Mesothelial cell of epicardium (in vitro differentiated cells): ENCODE measurements around the gene BNC2. TPM values are rescaled to one million over a fixed set of nuclear protein-coding genes. Genes with fewer than 3 reads are reported as not detected.

Experiments
- DNase-seq, 2 experiments: peaks; one replicate each; pipeline ENCODE4 v3.0.0; 2021; ENCODE audit warnings: low spot score in 2 of 2; ENCODE audit not compliant: unreplicated experiment in 2 of 2
- H3K27ac Mint-ChIP-seq: 2 replicates; pipeline ENCODE4 v1.8.0; 2021; ENCODE audit warnings: mixed read lengths
- H3K27me3 Mint-ChIP-seq: 2 replicates; pipeline ENCODE4 v1.8.0; 2021; ENCODE audit warnings: low read depth, mixed read lengths
- H3K36me3 Mint-ChIP-seq: 2 replicates; pipeline ENCODE4 v1.8.0; 2021; ENCODE audit warnings: mixed read lengths
- H3K4me1 Mint-ChIP-seq: 2 replicates; pipeline ENCODE4 v1.8.0; 2021; ENCODE audit warnings: mixed read lengths
- H3K4me3 Mint-ChIP-seq: 2 replicates; pipeline ENCODE4 v1.8.0; 2021; ENCODE audit warnings: mild to moderate bottlenecking, moderate library complexity, mixed read lengths
- H3K9me3 Mint-ChIP-seq: 2 replicates; pipeline ENCODE4 v1.8.0; 2021; ENCODE audit warnings: mixed read lengths
- CTCF ChIP-seq: fragments of 200-600 bp; sonication (generic); IDR thresholded peaks from one replicate; pipeline ENCODE4 v1.5.0; 2021; ENCODE audit warnings: antibody characterized with exemption; ENCODE audit not compliant: unreplicated experiment
- total RNA-seq: library from RNA; stranded (reverse); gene quantifications from 3 replicates; pipeline ENCODE4 v1.2.1, GENCODE V29; 2021

Gene BNC2
- total RNA-seq, 1 donor from 2014 or later, result 45.1 TPM

- peaks cover 11% of the 10 kb centered on the region for H3K9me3 Mint-ChIP-seq
- peaks cover 6% of the 10 kb centered on the region for H3K36me3 Mint-ChIP-seq
- no peaks in the 10 kb centered on the region for H3K27me3 Mint-ChIP-seq
- no peak for TF ChIP-seq CTCF
- no peak overlapping the region for H3K4me3 Mint-ChIP-seq
- no peak for DNase-seq
- no peak overlapping the region for H3K27ac Mint-ChIP-seq
- no peaks in the 10 kb centered on the region for H3K4me1 Mint-ChIP-seq
Observed at GRCh38 chr9:16391369-16391768, 479.1 kb downstream of the BNC2 start.

- no peak for TF ChIP-seq CTCF
- no peaks in the 10 kb centered on the region for H3K4me1 Mint-ChIP-seq
- H3K36me3 Mint-ChIP-seq, result peaks cover 10% of the 10 kb centered on the region
- no peak for DNase-seq
- no peak overlapping the region for H3K27ac Mint-ChIP-seq
- H3K27me3 Mint-ChIP-seq, result no peaks in the 10 kb centered on the region
- peaks cover 19% of the 10 kb centered on the region for H3K9me3 Mint-ChIP-seq
- no peak overlapping the region for H3K4me3 Mint-ChIP-seq
Observed at GRCh38 chr9:16387382-16387781, 483.1 kb downstream of the BNC2 start.

- Mint-ChIP-seq H3K9me3 (peaks cover 19% of the 10 kb centered on the region), H3K27ac (no peak overlapping the region), H3K4me3 (no peak overlapping the region), H3K27me3 (no peaks in the 10 kb centered on the region), H3K4me1 (no peaks in the 10 kb centered on the region), H3K36me3 (peaks cover 10% of the 10 kb centered on the region)
- DNase-seq, result no peak
- TF ChIP-seq CTCF, result no peak
Observed at GRCh38 chr9:16386827-16387077, 483.7 kb downstream of the BNC2 start.

- no peak overlapping the region for H3K4me3 Mint-ChIP-seq
Observed at GRCh38 chr9:16386007-16386826, 484.3 kb downstream of the BNC2 start.

GRCh38 chr9:16385590-16385989 lies 484.9 kb downstream of the BNC2 start:
- Mint-ChIP-seq H3K36me3 (peaks cover 10% of the 10 kb centered on the region), H3K4me1 (no peaks in the 10 kb centered on the region), H3K27ac (no peak overlapping the region), H3K4me3 (no peak overlapping the region), H3K9me3 (peaks cover 19% of the 10 kb centered on the region), H3K27me3 (no peaks in the 10 kb centered on the region)
- no peak for DNase-seq
- TF ChIP-seq CTCF, result no peak

More at GRCh38 chr9:16386007-16386826, 484.3 kb downstream of the BNC2 start:
- no peaks in the 10 kb centered on the region for H3K27me3 Mint-ChIP-seq
- H3K4me1 Mint-ChIP-seq, result no peaks in the 10 kb centered on the region
- H3K9me3 Mint-ChIP-seq, result peaks cover 19% of the 10 kb centered on the region
- no peak overlapping the region for H3K27ac Mint-ChIP-seq
- no peak for DNase-seq
- no peak for TF ChIP-seq CTCF
- H3K36me3 Mint-ChIP-seq, result peaks cover 10% of the 10 kb centered on the region
